ENCODE results near the gene FNDC7.
"Not testable (repeated sequence)": the region's sequence is repeated elsewhere in the genome, so short reads cannot be mapped to it uniquely, and the experiment has no call there.

FNDC7 gene

GRCh38 chr1:108699375-108700332 lies 13.1 kb upstream of the FNDC7 start:
- DNase-seq (ENCODE audit: low read depth in 2 of 2), result no peak

- no peak for DNase-seq (ENCODE audit: low read depth in 2 of 2)
These were observed 11.4 kb upstream of the FNDC7 start for GRCh38 chr1:108701176-108701849.

DNA sequence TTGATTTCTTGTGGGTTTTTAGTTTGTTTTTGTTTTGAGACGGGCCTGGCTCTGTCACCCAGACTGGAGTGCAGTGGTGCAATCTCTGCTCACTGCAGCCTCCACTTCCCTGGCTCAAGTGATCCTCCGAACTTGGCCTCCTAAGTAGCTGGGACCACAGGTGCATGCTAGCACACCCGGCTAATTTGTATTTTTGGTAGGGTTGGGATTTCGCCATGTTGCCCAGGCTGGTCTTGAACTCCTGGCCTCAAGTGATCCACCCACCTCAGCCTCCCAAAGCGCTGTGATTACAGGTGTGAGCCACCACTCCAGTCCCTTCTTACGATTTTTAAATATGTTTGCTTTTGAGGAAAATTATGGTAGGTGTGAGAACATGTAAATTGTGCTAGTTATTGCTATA lies 10.6 kb upstream of the FNDC7 start:
- not testable (repeated sequence) for DNase-seq (ENCODE audit: low read depth in 2 of 2)

DNA sequence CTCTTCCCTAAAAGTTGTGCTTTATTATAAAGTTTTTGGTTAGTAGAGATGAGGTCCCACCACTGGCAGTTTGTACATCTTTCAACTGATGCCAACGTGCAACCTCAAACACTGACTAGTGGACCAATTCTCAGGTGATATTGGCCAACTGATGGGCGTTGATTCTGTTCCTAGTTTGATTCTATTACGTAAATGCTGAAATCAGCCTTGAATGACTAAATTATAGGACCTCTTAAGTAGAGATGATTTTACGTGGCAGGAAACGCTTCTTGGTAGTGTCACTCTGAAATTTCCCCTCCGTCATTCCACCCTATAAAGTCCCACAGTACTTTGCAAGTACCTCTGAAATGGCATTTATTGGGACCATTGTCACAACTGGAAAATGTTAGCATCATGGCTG lies 8.8 kb upstream of the FNDC7 start:
- DNase-seq (ENCODE audit: low read depth in 2 of 2), result no peak

DNA sequence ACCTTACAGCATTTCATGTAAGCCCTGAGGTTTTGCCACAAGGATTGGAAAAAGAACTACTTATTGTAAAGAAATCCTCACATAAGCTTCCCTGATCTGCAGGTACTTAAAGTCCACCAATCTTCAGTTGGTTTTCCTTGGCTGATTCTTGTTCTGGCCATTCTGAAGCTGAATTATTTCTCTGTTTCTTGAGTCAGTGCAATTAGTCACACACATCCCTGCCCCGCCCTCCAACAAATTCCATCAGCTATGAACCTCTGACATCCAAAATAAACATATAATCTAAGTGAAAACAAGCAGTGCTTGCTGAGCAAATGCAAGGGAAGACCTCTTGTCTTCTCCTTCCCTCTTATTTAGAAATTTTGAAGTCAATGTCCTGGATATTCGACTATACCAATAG lies 8.2 kb upstream of the FNDC7 start:
- no peak for DNase-seq (ENCODE audit: low read depth in 2 of 2)

DNA sequence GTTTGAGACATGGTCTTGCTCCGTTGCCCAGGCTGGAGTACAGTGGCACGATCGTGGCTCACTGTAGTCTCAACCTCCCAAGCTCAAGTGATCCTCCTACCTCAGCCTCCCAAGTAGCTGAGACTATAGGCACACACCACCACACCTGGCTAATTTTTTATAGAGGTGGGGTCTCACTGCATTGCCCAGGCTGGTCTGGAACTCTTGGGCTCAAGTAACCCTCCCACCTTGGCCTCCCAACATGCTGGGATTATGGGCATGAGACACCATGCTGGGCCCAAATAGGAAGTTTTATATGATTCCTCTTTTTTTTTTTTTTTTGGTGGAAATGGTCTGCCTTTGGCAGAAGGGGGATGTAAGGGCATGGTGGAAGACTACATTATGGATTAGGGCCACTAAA lies 6.1 kb upstream of the FNDC7 start:
- DNase-seq (ENCODE audit: low read depth in 2 of 2), result no peak

- DNase-seq (ENCODE audit: low read depth in 2 of 2), result peak in 1 of 2 experiments; percentile 28
These were observed 3.7 kb upstream of the FNDC7 start for GRCh38 chr1:108708691-108709660.

- no peak for DNase-seq (ENCODE audit: low read depth in 2 of 2)
These were observed 3.2 kb downstream of the FNDC7 start for GRCh38 chr1:108715932-108716331.

DNA sequence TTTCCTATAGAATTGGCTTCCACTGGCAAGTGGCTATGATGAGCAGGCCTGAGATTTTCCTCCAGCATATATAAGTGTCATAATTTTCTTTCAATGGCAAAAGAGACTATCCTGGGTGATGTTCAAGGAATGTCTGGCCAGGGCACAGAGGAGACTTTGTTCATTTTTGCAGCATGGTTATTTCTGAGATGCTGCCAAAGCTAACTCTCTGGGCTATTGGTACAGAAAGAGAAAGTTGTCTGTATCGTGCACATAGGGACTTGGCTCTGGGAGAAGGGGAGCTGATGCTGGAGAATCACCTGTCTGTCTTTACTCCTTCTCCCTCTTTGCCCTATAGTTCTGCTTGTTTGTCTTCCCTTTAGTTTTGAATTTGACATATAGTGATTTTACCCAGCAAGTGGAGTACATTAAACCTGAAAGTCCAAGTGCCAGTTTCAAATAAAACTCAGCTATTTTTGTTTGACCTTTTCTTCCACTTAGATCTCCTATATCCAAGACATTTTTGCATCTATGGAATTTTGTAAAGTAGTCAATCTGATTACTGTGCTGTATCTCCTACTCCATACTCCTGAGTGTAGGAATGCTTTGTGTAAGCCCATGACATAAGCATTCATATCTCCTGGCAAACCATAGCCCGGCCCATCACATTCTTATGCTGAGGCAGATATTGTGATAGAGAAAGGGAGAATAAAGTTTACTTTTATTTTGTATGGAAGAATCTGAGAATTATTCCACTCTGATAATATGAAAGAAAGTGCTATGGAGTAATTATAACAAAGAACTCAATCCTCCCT lies 3.9 kb downstream of the FNDC7 start:
- no peak for DNase-seq (ENCODE audit: low read depth in 2 of 2)

- DNase-seq (ENCODE audit: low read depth in 2 of 2), result no peak
These were observed 5.1 kb downstream of the FNDC7 start for GRCh38 chr1:108717774-108718316.

DNA sequence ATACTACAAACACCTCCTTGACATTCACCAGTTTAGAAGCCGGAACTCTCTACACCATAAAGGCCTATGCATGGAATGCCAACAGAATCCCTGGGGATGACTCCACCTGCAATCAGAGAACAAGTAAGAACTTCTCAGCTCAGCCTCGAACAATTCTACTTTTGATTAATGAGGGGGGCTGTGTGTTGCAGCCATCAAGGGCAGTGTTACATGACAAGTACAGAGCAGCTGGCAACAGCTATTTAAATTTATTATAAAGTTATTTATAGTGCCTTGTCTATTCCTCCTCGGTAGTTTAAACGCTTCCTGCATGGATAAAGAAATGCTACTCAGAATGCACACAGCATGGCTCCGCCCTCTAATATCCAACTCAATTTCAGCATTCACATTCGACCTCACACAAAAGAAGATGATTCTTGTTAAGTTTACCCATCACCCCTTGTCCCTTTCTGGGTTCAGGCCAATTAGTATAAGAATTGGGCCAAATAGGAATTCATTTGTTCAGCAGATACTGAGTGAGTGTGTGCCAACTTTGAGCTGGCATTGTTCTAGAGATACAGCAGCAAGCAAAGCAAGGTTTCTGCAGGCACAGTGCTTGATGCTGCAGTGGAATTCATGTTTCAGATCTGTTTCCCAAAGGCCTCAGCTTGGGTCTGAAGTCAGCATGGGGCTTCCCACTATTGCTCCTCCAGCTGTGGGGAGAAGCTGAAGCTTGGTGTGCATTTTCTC lies 6.4 kb downstream of the FNDC7 start:
- DNase-seq (ENCODE audit: low read depth in 2 of 2), result no peak

- peak; percentile 59 to 66 for DNase-seq (ENCODE audit: low read depth in 2 of 2)
These were observed 7.1 kb downstream of the FNDC7 start for GRCh38 chr1:108719656-108720435.

DNA sequence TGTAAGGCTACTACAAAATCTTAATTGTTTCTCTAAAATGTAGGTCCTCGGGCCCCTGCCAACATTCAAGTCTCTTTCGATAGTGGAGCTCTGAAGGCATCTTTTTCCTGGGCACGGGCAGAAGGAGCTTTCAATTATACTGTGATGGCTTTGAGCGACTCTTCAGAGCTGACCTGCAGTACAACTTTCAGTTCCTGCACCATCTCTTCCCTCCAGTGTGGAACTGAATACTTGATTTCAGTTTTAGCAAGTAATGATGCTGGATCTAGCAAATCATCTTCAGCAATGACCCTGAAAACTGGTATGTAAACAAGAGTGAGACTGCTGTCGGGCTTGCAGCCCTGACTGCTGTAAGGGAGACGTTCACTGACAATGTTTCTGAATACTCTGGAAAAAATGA lies 9.6 kb downstream of the FNDC7 start:
- no peak for DNase-seq (ENCODE audit: low read depth in 2 of 2)

DNA sequence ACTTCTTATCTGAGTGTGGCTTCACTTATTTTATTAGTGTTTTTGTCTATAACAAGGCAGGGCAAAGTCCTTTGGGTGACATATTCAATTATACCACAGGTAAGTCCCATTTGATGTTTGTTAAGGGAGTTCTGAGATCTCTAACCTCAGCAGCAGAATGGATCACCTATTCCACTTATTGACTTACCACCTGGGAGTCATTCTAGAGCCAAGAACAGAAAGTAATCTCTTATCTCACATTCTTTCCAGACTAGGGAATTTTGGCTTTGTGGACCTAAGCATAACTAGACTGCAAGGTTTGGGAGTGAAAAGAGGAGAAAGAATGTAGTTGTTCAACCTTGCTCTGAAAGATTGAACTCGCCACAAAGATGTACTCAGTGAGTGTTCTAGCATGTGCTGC lies 13.2 kb downstream of the FNDC7 start:
- no peak for DNase-seq (ENCODE audit: low read depth in 2 of 2)

- DNase-seq (ENCODE audit: low read depth in 2 of 2), result no peak
These were observed 15.7 kb downstream of the FNDC7 start for GRCh38 chr1:108728327-108728923.

GRCh38 chr1:108729481-108729880 lies 16.8 kb downstream of the FNDC7 start:
- DNase-seq (ENCODE audit: low read depth in 2 of 2), result no peak

DNA sequence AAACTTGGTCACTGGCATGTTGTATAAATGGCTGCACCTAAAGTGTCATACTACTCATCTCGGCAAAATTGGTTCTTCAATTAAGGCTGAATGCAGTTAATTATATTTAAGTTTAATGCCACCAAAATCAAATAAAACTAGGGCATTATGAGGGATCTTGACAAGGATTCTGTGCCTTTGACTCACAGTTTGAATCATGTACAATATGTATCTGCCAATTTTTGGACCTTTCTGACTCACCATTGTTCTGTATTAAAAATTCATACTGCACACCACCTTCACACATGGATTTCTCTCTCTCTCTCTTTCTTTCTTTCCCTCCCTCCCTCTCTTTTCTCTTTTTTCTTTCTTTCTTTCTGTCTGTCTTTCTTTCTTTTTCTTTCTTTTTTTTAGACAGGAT lies 19.7 kb downstream of the FNDC7 start:
- DNase-seq (ENCODE audit: low read depth in 2 of 2), result no peak

DNA sequence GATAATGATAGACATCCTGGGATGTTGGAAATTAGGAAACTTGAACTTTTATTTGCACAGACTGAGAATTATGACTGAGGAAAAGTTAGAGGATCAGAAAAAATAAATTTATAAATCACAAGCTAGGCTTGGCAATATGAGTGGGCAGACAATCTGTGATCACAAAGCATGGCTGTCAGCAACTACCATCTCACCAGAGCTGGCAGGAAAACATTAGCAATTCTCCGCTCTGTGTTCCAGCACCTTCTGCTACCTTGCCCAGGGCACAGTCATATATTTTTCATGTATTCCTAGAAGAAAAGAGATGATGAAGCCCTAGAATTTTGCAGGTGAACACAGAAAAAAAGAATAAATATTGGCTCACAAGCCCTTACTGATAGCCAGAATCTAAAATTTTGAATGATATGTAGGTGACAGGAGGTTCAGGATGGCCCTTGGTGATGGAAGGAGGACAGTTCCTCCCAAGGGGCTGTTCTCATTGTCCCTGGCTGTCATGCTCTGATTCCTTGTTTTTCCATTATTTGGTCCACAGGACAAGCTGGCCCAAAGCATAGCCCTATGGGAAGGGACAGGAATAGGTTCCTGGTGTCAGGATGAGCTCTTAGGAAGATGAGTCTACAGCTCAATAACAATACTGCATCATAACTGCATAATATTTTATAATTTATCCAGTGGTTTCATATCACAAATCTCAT lies 21.6 kb downstream of the FNDC7 start:
- DNase-seq (ENCODE audit: low read depth in 2 of 2), result no peak

Data from fibroblast of skin of left biceps (primary cell).